Retinal pigment epithelial cell (primary cell): ENCODE measurements around the gene PCGF1.

Source experiments
- DNase-seq: peaks from one replicate; pipeline ENCODE4 v3.0.0-alpha.2; 2010; ENCODE audit warnings: low read depth
- H3K4me3 ChIP-seq: 2 replicates; pipeline ENCODE4 v1.5.1; 2011; ENCODE audit warnings: mild to moderate bottlenecking, low read length, control low read depth, moderate library complexity
- TF ChIP-seq, protein P1 (sequence below): conservative IDR thresholded peaks from 2 replicates; pipeline ENCODE4 v1.5.1; 2011; ENCODE audit warnings: low read depth, low read length, control low read depth, inconsistent platforms

The PCGF1 gene

GRCh38 chr2:74546004-74546403 is 38.5 kb upstream of the PCGF1 start:
- no peak for DNase-seq
- H3K4me3 ChIP-seq = no peak overlapping the region
- TF ChIP-seq, protein P1, sequence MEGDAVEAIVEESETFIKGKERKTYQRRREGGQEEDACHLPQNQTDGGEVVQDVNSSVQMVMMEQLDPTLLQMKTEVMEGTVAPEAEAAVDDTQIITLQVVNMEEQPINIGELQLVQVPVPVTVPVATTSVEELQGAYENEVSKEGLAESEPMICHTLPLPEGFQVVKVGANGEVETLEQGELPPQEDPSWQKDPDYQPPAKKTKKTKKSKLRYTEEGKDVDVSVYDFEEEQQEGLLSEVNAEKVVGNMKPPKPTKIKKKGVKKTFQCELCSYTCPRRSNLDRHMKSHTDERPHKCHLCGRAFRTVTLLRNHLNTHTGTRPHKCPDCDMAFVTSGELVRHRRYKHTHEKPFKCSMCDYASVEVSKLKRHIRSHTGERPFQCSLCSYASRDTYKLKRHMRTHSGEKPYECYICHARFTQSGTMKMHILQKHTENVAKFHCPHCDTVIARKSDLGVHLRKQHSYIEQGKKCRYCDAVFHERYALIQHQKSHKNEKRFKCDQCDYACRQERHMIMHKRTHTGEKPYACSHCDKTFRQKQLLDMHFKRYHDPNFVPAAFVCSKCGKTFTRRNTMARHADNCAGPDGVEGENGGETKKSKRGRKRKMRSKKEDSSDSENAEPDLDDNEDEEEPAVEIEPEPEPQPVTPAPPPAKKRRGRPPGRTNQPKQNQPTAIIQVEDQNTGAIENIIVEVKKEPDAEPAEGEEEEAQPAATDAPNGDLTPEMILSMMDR = no peak

DNA sequence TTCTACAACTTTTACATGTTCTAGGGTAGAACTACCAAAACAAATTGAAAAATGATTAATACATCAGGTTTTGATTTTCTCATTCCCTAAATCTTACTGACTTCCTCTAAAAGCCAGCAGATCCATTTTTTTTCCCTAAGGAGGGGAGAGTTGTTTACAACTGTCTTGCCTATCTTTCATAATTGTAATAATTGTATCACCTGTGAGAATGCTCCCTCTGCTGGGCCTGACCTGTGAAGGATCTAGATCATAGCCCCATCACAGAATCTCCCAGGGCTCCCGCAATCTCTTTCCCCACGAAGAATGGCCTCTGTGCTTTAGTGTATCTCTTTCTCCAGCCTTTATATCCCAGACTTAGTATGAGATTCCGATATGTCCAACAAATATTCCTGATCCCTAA is 37.1 kb upstream of the PCGF1 start:
- TF ChIP-seq, protein P1 = peak; percentile 16
- H3K4me3 ChIP-seq = no peak overlapping the region
- no peak for DNase-seq

GRCh38 chr2:74542978-74543377 is 35.5 kb upstream of the PCGF1 start:
- no peak for DNase-seq
- TF ChIP-seq, protein P1 = no peak
- no peak overlapping the region for H3K4me3 ChIP-seq

DNA sequence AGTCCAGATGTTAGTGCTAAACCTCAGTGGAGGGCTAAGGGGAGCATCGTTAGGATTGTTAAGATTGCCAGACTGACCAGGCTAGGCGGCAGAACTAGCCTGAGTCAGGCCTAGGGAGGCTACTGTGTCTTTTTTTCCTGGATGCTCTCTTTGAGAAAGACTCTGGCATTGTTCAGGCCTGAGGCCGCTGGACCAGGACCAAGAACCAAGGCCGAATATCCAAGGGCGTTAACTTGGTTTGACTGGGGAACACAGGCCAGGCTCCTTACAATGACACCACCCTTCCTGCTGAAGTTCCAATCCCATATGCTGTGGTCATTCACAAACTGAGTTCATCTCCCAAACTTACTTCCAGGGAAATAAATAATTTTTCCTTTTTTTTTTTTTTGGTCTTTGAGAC is 32.8 kb upstream of the PCGF1 start:
- no peak overlapping the region for H3K4me3 ChIP-seq
- DNase-seq = no peak
- TF ChIP-seq, protein P1 = no peak

GRCh38 chr2:74538881-74539339 is 31.4 kb upstream of the PCGF1 start:
- TF ChIP-seq, protein P1 = no peak
- DNase-seq = no peak
- no peak overlapping the region for H3K4me3 ChIP-seq

- no peak for DNase-seq
- TF ChIP-seq, protein P1 = no peak
Measured at GRCh38 chr2:74537140-74537539, 29.6 kb upstream of the PCGF1 start.

GRCh38 chr2:74536166-74536950 is 28.9 kb upstream of the PCGF1 start:
- TF ChIP-seq, protein P1 = no peak
- no peak overlapping the region for H3K4me3 ChIP-seq
- no peak for DNase-seq

More at GRCh38 chr2:74537140-74537539, 29.6 kb upstream of the PCGF1 start:
- no peak overlapping the region for H3K4me3 ChIP-seq
